PC-3 (cell line): Measurements from ENCODE around the gene LGSN. TPM values are rescaled to one million over a fixed set of nuclear protein-coding genes. Genes with fewer than 3 reads are reported as not detected.

Experiments
- ATAC-seq: fragments of 200-7000 bp; cut with Tn5 transposase; 2 replicates; pipeline ENCODE4 v1.9.1; 2020; ENCODE audit warnings: mild to moderate bottlenecking, moderate library complexity
- BruUV-seq: library from RNA; stranded (reverse); fragments of 400-500 nt; replicated peaks from 2 replicates; lab custom pipeline; 2021; lab: Mats Ljungman, UMichigan
- CTCF ChIA-PET: fragments of 300-600 bp; sonication (Branson Sonifier 250); formaldehyde crosslinking; loops from one replicate; lab custom pipeline; 2022; ENCODE audit warnings: antibody characterized with exemption; lab: Charles Lee
- POLR2A ChIA-PET: fragments of 300-600 bp; sonication (Branson Sonifier 250); formaldehyde crosslinking; loops from one replicate; lab custom pipeline; 2022; ENCODE audit warnings: antibody characterized with exemption; ENCODE audit not compliant: unreplicated experiment; lab: Charles Lee
- DNase-seq: peaks from one replicate; pipeline ENCODE4 v3.0.0-alpha.2; 2015
- H2AFZ ChIP-seq: fragments of 300-600 bp; sonication (generic); 2 replicates; pipeline ENCODE4 v1.6.0; 2016; ENCODE audit warnings: antibody characterized with exemption, low read length
- H3F3A ChIP-seq: fragments of 300-600 bp; sonication (generic); one replicate; pipeline ENCODE4 v1.6.0; 2017; ENCODE audit warnings: antibody characterized with exemption, low read length, control low read depth, mild to moderate bottlenecking; ENCODE audit not compliant: unreplicated experiment
- H3K27ac ChIP-seq: fragments of 300-600 bp; sonication (generic); 2 replicates; pipeline ENCODE4 v1.5.1; 2016; ENCODE audit warnings: mild to moderate bottlenecking, low read length
- H3K27me3 ChIP-seq: fragments of 300-600 bp; sonication (generic); 2 replicates; pipeline ENCODE4 v1.6.1; 2016; ENCODE audit warnings: low read length, mixed read lengths
- H3K36me3 ChIP-seq: fragments of 300-600 bp; sonication (generic); 2 replicates; pipeline ENCODE4 v1.6.1; 2016; ENCODE audit warnings: low read depth, mixed run types, low read length, mixed read lengths
- H3K4me1 ChIP-seq: fragments of 300-600 bp; sonication (generic); 2 replicates; pipeline ENCODE4 v1.5.1; 2016; ENCODE audit warnings: low read length; ENCODE audit not compliant: insufficient read depth
- H3K4me2 ChIP-seq: fragments of 300-600 bp; sonication (generic); 2 replicates; pipeline ENCODE4 v1.6.0; 2016; ENCODE audit warnings: low read length
- H3K4me3 ChIP-seq: fragments of 300-600 bp; sonication (generic); 2 replicates; pipeline ENCODE4 v1.5.1; 2016; ENCODE audit warnings: mild to moderate bottlenecking, low read length, mixed read lengths
- H3K79me2 ChIP-seq: fragments of 300-600 bp; sonication (generic); 2 replicates; pipeline ENCODE4 v1.6.1; 2017; ENCODE audit warnings: low read length, mixed read lengths
- H3K9ac ChIP-seq: fragments of 300-600 bp; sonication (generic); 2 replicates; pipeline ENCODE4 v1.6.0; 2016; ENCODE audit warnings: mild to moderate bottlenecking, low read length
- H3K9me2 ChIP-seq: fragments of 300-600 bp; sonication (generic); replicated peaks from 2 replicates; pipeline ENCODE4 v1.6.1; 2016; ENCODE audit warnings: mixed run types, low read length, mixed read lengths
- H3K9me3 ChIP-seq: fragments of 300-600 bp; sonication (generic); 2 replicates; pipeline ENCODE4 v1.6.1; 2016; ENCODE audit warnings: low read length, mixed read lengths
- H4K20me1 ChIP-seq: fragments of 300-600 bp; sonication (generic); 2 replicates; pipeline ENCODE4 v1.6.1; 2016; ENCODE audit warnings: low read length, mixed read lengths
- EZH2 ChIP-seq: fragments of 300-600 bp; sonication (generic); IDR thresholded peaks from one replicate; pipeline ENCODE4 v1.6.1; 2017; ENCODE audit warnings: antibody characterized with exemption, mild to moderate bottlenecking, low read length; ENCODE audit not compliant: unreplicated experiment
- EZH2phosphoT487 ChIP-seq: fragments of 300-600 bp; sonication (generic); IDR thresholded peaks from 2 replicates; pipeline ENCODE4 v1.6.1; 2018; ENCODE audit warnings: mild to moderate bottlenecking, antibody characterized with exemption, low read length, borderline replicate concordance
- intact Hi-C: fragments of 100-400 bp; cut with micrococcal nuclease; formaldehyde crosslinking; loops from 2 replicates; pipeline ENCODE4 v1.9.0; 2023
- total RNA-seq: library from RNA; depleted of rRNA; stranded (reverse); fragments of >200 nt; gene quantifications from 2 replicates; pipeline ENCODE4 v1.2.3, GENCODE V29; 2014
- TF ChIP-seq, protein P1 (sequence below): fragments of 300-600 bp; sonication (generic); conservative IDR thresholded peaks from 2 replicates; pipeline ENCODE4 v1.5.1; 2017; ENCODE audit warnings: antibody characterized with exemption, low read depth, mild to moderate bottlenecking, low read length

The LGSN gene
- total RNA-seq, 1 experiment from 2014 or later: not detected

GRCh38 chr6:63295553-63296194, 24.1 kb downstream of the LGSN start:
- ATAC-seq: no peak

DNA sequence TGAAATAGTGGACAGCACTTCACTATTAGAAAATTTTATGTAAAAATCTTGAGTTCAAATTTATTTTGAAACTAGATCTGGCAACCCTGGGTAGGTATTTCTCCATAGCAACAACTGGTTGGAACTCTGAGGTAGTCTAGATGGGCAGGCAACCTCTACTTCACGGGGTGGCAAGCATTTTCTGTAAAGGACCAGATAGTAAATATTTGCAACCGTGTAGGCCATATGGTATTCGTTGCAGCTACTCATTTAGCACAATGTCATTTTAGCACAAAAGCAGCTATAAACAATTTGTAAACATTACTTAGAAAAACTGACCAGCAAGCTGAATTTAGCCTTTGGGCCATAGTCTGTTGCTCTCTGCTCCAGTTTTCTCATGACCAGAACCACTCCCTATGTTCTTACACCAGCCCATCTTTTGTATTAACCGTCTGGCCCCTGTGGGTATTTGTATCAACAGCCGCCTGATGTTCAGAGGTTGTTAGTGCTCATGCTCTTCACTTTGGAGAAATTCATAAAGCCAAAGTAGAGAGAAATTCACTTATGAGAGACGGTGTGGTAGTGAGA, 29.2 kb downstream of the LGSN start:
- no TSS peak for BruUV-seq
- ATAC-seq (no peak), DNase-seq (no peak)
- intact Hi-C loops: no loop called here
- ChIA-PET POLR2A (no interaction called here), CTCF (no interaction called here)
- H3K79me2 ChIP-seq: no peaks in the 10 kb centered on the region
- H3K4me3 ChIP-seq: no peak overlapping the region
- no peak overlapping the region for H3K27ac ChIP-seq
- H2AFZ ChIP-seq: no peak overlapping the region
- no peak overlapping the region for H3K9ac ChIP-seq
- no peaks in the 10 kb centered on the region for H3K36me3 ChIP-seq
- H3K9me2 ChIP-seq: no peaks in the 10 kb centered on the region
- H3K4me1 ChIP-seq: no peaks in the 10 kb centered on the region
- no peaks in the 10 kb centered on the region for H3F3A ChIP-seq
- TF ChIP-seq, protein P1, sequence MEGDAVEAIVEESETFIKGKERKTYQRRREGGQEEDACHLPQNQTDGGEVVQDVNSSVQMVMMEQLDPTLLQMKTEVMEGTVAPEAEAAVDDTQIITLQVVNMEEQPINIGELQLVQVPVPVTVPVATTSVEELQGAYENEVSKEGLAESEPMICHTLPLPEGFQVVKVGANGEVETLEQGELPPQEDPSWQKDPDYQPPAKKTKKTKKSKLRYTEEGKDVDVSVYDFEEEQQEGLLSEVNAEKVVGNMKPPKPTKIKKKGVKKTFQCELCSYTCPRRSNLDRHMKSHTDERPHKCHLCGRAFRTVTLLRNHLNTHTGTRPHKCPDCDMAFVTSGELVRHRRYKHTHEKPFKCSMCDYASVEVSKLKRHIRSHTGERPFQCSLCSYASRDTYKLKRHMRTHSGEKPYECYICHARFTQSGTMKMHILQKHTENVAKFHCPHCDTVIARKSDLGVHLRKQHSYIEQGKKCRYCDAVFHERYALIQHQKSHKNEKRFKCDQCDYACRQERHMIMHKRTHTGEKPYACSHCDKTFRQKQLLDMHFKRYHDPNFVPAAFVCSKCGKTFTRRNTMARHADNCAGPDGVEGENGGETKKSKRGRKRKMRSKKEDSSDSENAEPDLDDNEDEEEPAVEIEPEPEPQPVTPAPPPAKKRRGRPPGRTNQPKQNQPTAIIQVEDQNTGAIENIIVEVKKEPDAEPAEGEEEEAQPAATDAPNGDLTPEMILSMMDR: no peak
- no peaks in the 10 kb centered on the region for H3K9me3 ChIP-seq
- H3K4me2 ChIP-seq: no peak overlapping the region
- no peaks in the 10 kb centered on the region for H4K20me1 ChIP-seq
- 0 out of 2 replicates have a peak, but pooled peaks cover under 1% of the 10 kb centered on the region for H3K27me3 ChIP-seq

More at GRCh38 chr6:63295553-63296194, 24.1 kb downstream of the LGSN start:
- H3K4me1 ChIP-seq: no peaks in the 10 kb centered on the region
- no peak overlapping the region for H3K9ac ChIP-seq
- H3K9me2 ChIP-seq: no peaks in the 10 kb centered on the region
- intact Hi-C loops: no loop called here
- no peaks in the 10 kb centered on the region for H3F3A ChIP-seq
- H3K79me2 ChIP-seq: no peaks in the 10 kb centered on the region
- TF ChIP-seq, protein P1: no peak
- TF ChIP-seq EZH2: no peak
- TF ChIP-seq EZH2phosphoT487: no peak
- H2AFZ ChIP-seq: no peak overlapping the region
- no peak overlapping the region for H3K27ac ChIP-seq
- ChIA-PET CTCF (no interaction called here), POLR2A (no interaction called here)
- H3K27me3 ChIP-seq: no peaks in the 10 kb centered on the region
- H3K4me2 ChIP-seq: no peak overlapping the region
- H3K9me3 ChIP-seq: no peaks in the 10 kb centered on the region
- no peaks in the 10 kb centered on the region for H4K20me1 ChIP-seq
- no peak overlapping the region for H3K4me3 ChIP-seq
- H3K36me3 ChIP-seq: no peaks in the 10 kb centered on the region
- no peak for DNase-seq
- no TSS peak for BruUV-seq

- BruUV-seq: no TSS peak
- intact Hi-C loops: no loop called here
- Histone ChIP-seq H3K27ac (no peak overlapping the region), H3K9ac (no peak overlapping the region), H3K9me3 (no peaks in the 10 kb centered on the region), H3K27me3 (peaks cover 6% of the 10 kb centered on the region; the same call in 1 of the 2 replicates), H3K4me3 (no peak overlapping the region), H3K36me3 (no peaks in the 10 kb centered on the region), H2AFZ (no peak overlapping the region), H3K79me2 (no peaks in the 10 kb centered on the region), H3K4me2 (no peak overlapping the region), H3K4me1 (no peaks in the 10 kb centered on the region), H4K20me1 (no peaks in the 10 kb centered on the region), H3F3A (no peaks in the 10 kb centered on the region), H3K9me2 (no peaks in the 10 kb centered on the region)
- DNase-seq: no peak
- TF ChIP-seq EZH2: no peak
- TF ChIP-seq EZH2phosphoT487: no peak
- TF ChIP-seq, protein P1: no peak
- CTCF ChIA-PET: no interaction called here
- POLR2A ChIA-PET: no interaction called here
- ATAC-seq: no peak
Measured at GRCh38 chr6:63289269-63289872, 30.4 kb downstream of the LGSN start.
